ENCODE results near the gene SPACA7.

The SPACA7 gene

DNA sequence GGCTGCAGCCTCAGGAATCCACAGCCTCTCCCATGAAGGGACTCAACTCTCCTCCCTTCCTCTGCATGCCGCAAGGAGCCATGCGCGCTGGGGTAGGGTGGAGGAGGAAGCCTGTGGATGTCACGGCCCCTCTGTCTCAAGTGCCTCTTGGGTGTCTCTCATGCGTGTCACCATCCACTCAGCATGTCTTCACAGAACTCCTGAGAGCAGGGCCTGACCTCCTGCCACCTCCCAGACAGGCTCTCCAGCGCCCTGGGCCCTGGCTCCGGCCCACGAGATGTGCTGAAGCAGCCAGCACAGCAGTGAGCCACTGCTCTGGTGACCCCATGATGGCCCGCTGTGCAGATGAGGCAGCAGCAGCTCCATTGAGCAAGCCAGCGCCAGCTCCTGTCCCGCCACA, 25.9 kb upstream of the SPACA7 start:
- Histone ChIP-seq H3K27ac (ENCODE audit: low read depth, low read length, severe bottlenecking) (no peak overlapping the region), H3K4me1 (ENCODE audit: control insufficient read depth, insufficient read depth, low read length, poor library complexity, severe bottlenecking) (no peaks in the 10 kb centered on the region), H3K4me3 (ENCODE audit: extremely low read depth, insufficient read depth, low read length, poor library complexity, severe bottlenecking) (no peak overlapping the region), H3K9me3 (ENCODE audit: control insufficient read depth, low read length) (no peaks in the 10 kb centered on the region), H3K36me3 (ENCODE audit: control insufficient read depth, insufficient read depth, low read length) (no peaks in the 10 kb centered on the region)
- WGBS, 2 experiments (ENCODE audit: insufficient coverage in 2 of 2) = 85 to 88% methylated on average over 4 to 6 of the region's 11 CpGs

DNA sequence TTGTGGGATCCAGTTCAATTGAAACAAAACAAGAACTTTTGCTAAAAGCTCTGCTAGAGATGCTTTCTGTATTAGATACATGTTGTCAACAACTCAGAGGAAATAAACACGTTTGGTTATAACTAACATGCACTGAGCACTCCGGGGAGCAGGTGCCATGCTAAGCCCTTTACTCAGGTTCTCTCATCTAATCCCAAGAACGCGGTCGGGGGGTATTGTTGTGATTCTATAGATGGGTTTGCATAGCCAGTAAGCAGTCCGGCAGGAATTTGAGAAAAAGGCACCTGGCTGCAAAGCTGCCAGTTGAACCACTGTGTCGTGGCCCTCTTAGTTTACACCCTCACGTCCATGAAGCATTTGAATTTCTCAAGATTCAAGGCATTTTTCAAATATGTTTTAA, 24.3 kb upstream of the SPACA7 start:
- no peaks in the 10 kb centered on the region for H3K9me3 ChIP-seq (ENCODE audit: control insufficient read depth, low read length)
- H3K4me1 ChIP-seq (ENCODE audit: control insufficient read depth, insufficient read depth, low read length, poor library complexity, severe bottlenecking) = no peaks in the 10 kb centered on the region
- H3K27ac ChIP-seq (ENCODE audit: low read depth, low read length, severe bottlenecking) = no peak overlapping the region
- 38 to 56% methylated on average over 2 to 5 of the region's 8 CpGs for WGBS, 2 experiments (ENCODE audit: insufficient coverage in 2 of 2)
- H3K4me3 ChIP-seq (ENCODE audit: extremely low read depth, insufficient read depth, low read length, poor library complexity, severe bottlenecking) = no peak overlapping the region
- H3K36me3 ChIP-seq (ENCODE audit: control insufficient read depth, insufficient read depth, low read length) = no peaks in the 10 kb centered on the region

GRCh38 chr13:112353856-112354255, 22.3 kb upstream of the SPACA7 start:
- Histone ChIP-seq H3K9me3 (ENCODE audit: control insufficient read depth, low read length) (no peaks in the 10 kb centered on the region), H3K36me3 (ENCODE audit: control insufficient read depth, insufficient read depth, low read length) (no peaks in the 10 kb centered on the region), H3K27ac (ENCODE audit: low read depth, low read length, severe bottlenecking) (no peak overlapping the region), H3K4me3 (ENCODE audit: extremely low read depth, insufficient read depth, low read length, poor library complexity, severe bottlenecking) (no peak overlapping the region), H3K4me1 (ENCODE audit: control insufficient read depth, insufficient read depth, low read length, poor library complexity, severe bottlenecking) (no peaks in the 10 kb centered on the region)
- 94% methylated on average over 8 to 11 of the region's 11 CpGs for WGBS, 2 experiments (ENCODE audit: insufficient coverage in 2 of 2)

DNA sequence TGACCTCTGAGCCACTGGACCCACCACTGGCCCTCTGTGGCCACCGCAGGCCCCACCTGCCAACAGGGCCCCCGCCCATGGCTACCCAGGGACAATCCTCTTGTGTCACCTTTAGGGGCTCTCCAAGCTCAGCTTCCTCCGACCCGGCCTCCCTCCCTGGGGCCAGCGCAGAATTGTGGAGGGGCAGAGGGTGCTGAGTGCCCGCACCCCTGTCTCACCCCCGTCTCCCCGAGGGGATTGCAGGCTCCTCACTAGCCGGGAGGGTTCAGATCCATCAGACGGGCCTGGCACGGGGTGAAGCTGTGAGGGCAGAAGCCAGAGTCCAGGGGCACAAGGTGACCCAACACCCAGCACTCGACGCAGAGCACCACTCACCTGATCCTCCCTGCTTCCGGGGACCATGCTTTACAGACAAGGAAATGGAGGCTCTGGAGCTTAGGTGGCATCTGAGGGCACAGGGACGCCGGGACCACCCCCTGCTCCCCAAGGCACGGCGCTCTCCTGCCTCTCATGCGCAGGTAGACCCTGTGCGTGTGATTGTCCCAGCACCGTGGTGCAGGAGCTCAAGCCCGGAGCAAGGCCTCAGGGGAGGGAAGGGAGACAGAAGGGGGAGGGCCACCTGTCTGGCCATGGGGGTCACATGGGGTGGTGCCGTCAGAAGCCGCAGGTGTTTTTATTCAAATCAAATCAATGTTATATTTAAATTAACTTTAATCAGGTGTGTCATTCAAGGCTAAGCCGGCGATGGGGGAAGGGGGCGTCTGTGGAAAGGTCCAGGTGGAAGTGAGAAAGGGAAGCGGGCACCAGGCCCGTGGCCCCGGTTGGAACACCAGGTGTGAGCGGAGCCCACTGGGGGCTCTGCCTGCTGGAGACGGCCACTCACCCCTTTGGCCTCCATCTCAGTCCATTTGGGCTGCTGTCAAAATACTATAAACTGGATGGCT, 21.6 kb upstream of the SPACA7 start:
- Histone ChIP-seq H3K9me3 (ENCODE audit: control insufficient read depth, low read length) (no peaks in the 10 kb centered on the region), H3K27ac (ENCODE audit: low read depth, low read length, severe bottlenecking) (no peak overlapping the region), H3K36me3 (ENCODE audit: control insufficient read depth, insufficient read depth, low read length) (no peaks in the 10 kb centered on the region), H3K4me3 (ENCODE audit: extremely low read depth, insufficient read depth, low read length, poor library complexity, severe bottlenecking) (no peak overlapping the region), H3K4me1 (ENCODE audit: control insufficient read depth, insufficient read depth, low read length, poor library complexity, severe bottlenecking) (no peaks in the 10 kb centered on the region)
- 90 to 93% methylated on average over 20 to 27 of the region's 32 CpGs for WGBS, 2 experiments (ENCODE audit: insufficient coverage in 2 of 2)

GRCh38 chr13:112355274-112355838, 20.8 kb upstream of the SPACA7 start:
- WGBS, 2 experiments (ENCODE audit: insufficient coverage in 2 of 2) = 87 to 88% methylated on average over 13 to 14 of the region's 15 CpGs
- H3K4me1 ChIP-seq (ENCODE audit: control insufficient read depth, insufficient read depth, low read length, poor library complexity, severe bottlenecking) = no peaks in the 10 kb centered on the region
- H3K27ac ChIP-seq (ENCODE audit: low read depth, low read length, severe bottlenecking) = no peak overlapping the region
- no peaks in the 10 kb centered on the region for H3K9me3 ChIP-seq (ENCODE audit: control insufficient read depth, low read length)
- H3K36me3 ChIP-seq (ENCODE audit: control insufficient read depth, insufficient read depth, low read length) = no peaks in the 10 kb centered on the region
- H3K4me3 ChIP-seq (ENCODE audit: extremely low read depth, insufficient read depth, low read length, poor library complexity, severe bottlenecking) = no peak overlapping the region

DNA sequence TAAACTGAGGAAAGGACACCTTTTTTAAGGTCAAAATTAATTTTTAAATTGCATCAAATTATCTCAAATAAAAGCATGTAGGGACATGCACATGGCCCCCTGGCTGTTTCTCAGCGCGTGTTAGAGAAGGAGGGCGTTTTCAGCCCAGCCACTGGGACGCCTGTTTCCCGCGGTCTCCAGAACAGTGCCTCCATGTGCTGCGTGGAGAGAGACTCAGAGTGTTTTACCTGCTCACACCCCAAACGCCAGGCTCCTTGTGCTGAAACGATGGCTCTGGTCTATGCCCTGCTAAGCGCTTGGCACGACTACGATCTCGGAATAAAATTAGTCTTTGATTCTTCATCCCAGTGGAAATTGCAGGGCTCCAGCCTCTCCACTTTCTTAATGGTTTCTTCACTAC, 20.0 kb upstream of the SPACA7 start:
- no peak overlapping the region for H3K27ac ChIP-seq (ENCODE audit: low read depth, low read length, severe bottlenecking)
- WGBS, 2 experiments (ENCODE audit: insufficient coverage in 2 of 2) = 85 to 87% methylated on average over 12 to 13 of the region's 13 CpGs
- H3K4me1 ChIP-seq (ENCODE audit: control insufficient read depth, insufficient read depth, low read length, poor library complexity, severe bottlenecking) = no peaks in the 10 kb centered on the region
- no peak overlapping the region for H3K4me3 ChIP-seq (ENCODE audit: extremely low read depth, insufficient read depth, low read length, poor library complexity, severe bottlenecking)
- H3K36me3 ChIP-seq (ENCODE audit: control insufficient read depth, insufficient read depth, low read length) = no peaks in the 10 kb centered on the region
- peaks cover 4% of the 10 kb centered on the region for H3K9me3 ChIP-seq (ENCODE audit: control insufficient read depth, low read length)

DNA sequence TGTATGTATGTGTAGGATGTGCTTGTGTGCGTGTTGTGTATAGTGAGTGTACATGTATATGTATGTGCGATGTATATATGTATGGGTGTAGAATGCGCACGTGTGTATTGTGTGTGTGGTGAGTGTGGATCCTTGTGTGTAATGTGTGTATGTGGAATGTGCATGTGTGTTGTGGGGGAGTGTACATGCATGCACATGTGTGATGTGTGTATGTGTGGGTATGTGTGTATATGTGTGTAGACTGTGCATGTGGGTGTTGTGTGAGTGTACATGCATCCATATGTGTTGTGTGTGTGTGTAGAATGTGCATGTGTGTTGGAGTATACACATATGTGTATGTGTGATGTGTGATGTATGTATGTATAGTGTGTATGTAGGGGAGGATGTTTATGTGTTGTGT, 18.0 kb upstream of the SPACA7 start:
- H3K4me3 ChIP-seq (ENCODE audit: extremely low read depth, insufficient read depth, low read length, poor library complexity, severe bottlenecking) = no peak overlapping the region
- H3K36me3 ChIP-seq (ENCODE audit: control insufficient read depth, insufficient read depth, low read length) = no peaks in the 10 kb centered on the region
- no peaks in the 10 kb centered on the region for H3K4me1 ChIP-seq (ENCODE audit: control insufficient read depth, insufficient read depth, low read length, poor library complexity, severe bottlenecking)
- H3K9me3 ChIP-seq (ENCODE audit: control insufficient read depth, low read length) = peaks cover 8% of the 10 kb centered on the region
- 79 to 85% methylated on average over 4 of the region's 4 CpGs for WGBS, 2 experiments (ENCODE audit: insufficient coverage in 2 of 2)
- no peak overlapping the region for H3K27ac ChIP-seq (ENCODE audit: low read depth, low read length, severe bottlenecking)

- peaks cover 8% of the 10 kb centered on the region for H3K9me3 ChIP-seq (ENCODE audit: control insufficient read depth, low read length)
- H3K27ac ChIP-seq (ENCODE audit: low read depth, low read length, severe bottlenecking) = no peak overlapping the region
- H3K4me3 ChIP-seq (ENCODE audit: extremely low read depth, insufficient read depth, low read length, poor library complexity, severe bottlenecking) = no peak overlapping the region
- 82 to 86% methylated on average over 3 to 5 of the region's 5 CpGs for WGBS, 2 experiments (ENCODE audit: insufficient coverage in 2 of 2)
- H3K4me1 ChIP-seq (ENCODE audit: control insufficient read depth, insufficient read depth, low read length, poor library complexity, severe bottlenecking) = no peaks in the 10 kb centered on the region
- no peaks in the 10 kb centered on the region for H3K36me3 ChIP-seq (ENCODE audit: control insufficient read depth, insufficient read depth, low read length)
Measured at GRCh38 chr13:112362021-112362420, 14.1 kb upstream of the SPACA7 start.

GRCh38 chr13:112363867-112364528, 12.2 kb upstream of the SPACA7 start:
- Histone ChIP-seq H3K4me3 (ENCODE audit: extremely low read depth, insufficient read depth, low read length, poor library complexity, severe bottlenecking) (no peak overlapping the region), H3K9me3 (ENCODE audit: control insufficient read depth, low read length) (peaks cover 8% of the 10 kb centered on the region)
- 81 to 86% methylated on average over 9 to 12 of the region's 12 CpGs for WGBS, 2 experiments (ENCODE audit: insufficient coverage in 2 of 2)

GRCh38 chr13:112366907-112367646, 9.1 kb upstream of the SPACA7 start:
- no peak overlapping the region for H3K27ac ChIP-seq (ENCODE audit: low read depth, low read length, severe bottlenecking)
- H3K36me3 ChIP-seq (ENCODE audit: control insufficient read depth, insufficient read depth, low read length) = no peaks in the 10 kb centered on the region
- 71 to 74% methylated on average over 4 of the region's 4 CpGs for WGBS, 2 experiments (ENCODE audit: insufficient coverage in 2 of 2)
- H3K4me1 ChIP-seq (ENCODE audit: control insufficient read depth, insufficient read depth, low read length, poor library complexity, severe bottlenecking) = no peaks in the 10 kb centered on the region
- no peak overlapping the region for H3K4me3 ChIP-seq (ENCODE audit: extremely low read depth, insufficient read depth, low read length, poor library complexity, severe bottlenecking)
- no peaks in the 10 kb centered on the region for H3K9me3 ChIP-seq (ENCODE audit: control insufficient read depth, low read length)

More at GRCh38 chr13:112363867-112364528, 12.2 kb upstream of the SPACA7 start:
- Histone ChIP-seq H3K4me1 (ENCODE audit: control insufficient read depth, insufficient read depth, low read length, poor library complexity, severe bottlenecking) (no peaks in the 10 kb centered on the region), H3K27ac (ENCODE audit: low read depth, low read length, severe bottlenecking) (no peak overlapping the region), H3K36me3 (ENCODE audit: control insufficient read depth, insufficient read depth, low read length) (no peaks in the 10 kb centered on the region)
